ENCODE data around the gene CACNA1F.
A peak's percentile ranks its signal among the peaks of the same experiment; 100 is the strongest.

Gene CACNA1F

GRCh38 chrX:49198540-49199314, 34.4 kb downstream of the CACNA1F start:
- no peak for DNase-seq (ENCODE audit: low spot score)

GRCh38 chrX:49197543-49198087, 35.5 kb downstream of the CACNA1F start:
- DNase-seq (ENCODE audit: low spot score) = no peak

- no peak for DNase-seq (ENCODE audit: low spot score)
Observed at GRCh38 chrX:49193542-49193964, 39.6 kb downstream of the CACNA1F start.

- DNase-seq (ENCODE audit: low spot score) = peak; percentile 31
Observed at GRCh38 chrX:49192722-49193328, 40.3 kb downstream of the CACNA1F start.

- no peak for DNase-seq (ENCODE audit: low spot score)
Observed at GRCh38 chrX:49191574-49192011, 41.5 kb downstream of the CACNA1F start.

- DNase-seq (ENCODE audit: low spot score) = peak; percentile 91
Observed at GRCh38 chrX:49190821-49191573, 42.1 kb downstream of the CACNA1F start.

GRCh38 chrX:49189606-49190005, 43.5 kb downstream of the CACNA1F start:
- no peak for DNase-seq (ENCODE audit: low spot score)

- DNase-seq (ENCODE audit: low spot score) = no peak
Observed at GRCh38 chrX:49188468-49189076, 44.6 kb downstream of the CACNA1F start.

- DNase-seq (ENCODE audit: low spot score) = no peak
Observed at GRCh38 chrX:49187526-49187925, 45.6 kb downstream of the CACNA1F start.

- no peak for DNase-seq (ENCODE audit: low spot score)
Observed at GRCh38 chrX:49187028-49187394, 46.1 kb downstream of the CACNA1F start.

GRCh38 chrX:49186125-49187027, 46.8 kb downstream of the CACNA1F start, which contains the start of gene PRICKLE3:
PRICKLE3 (minus strand) TSS chrX:49186373; CDS start chrX:49186297, 76 bp downstream.
- DNase-seq (ENCODE audit: low spot score) = peak; percentile 37

- DNase-seq (ENCODE audit: low spot score) = peak; percentile 49
Observed at GRCh38 chrX:49184294-49185281, 48.6 kb downstream of the CACNA1F start.

GRCh38 chrX:49183701-49184281, 49.3 kb downstream of the CACNA1F start:
- DNase-seq (ENCODE audit: low spot score) = no peak

GRCh38 chrX:49179358-49179757, 53.8 kb downstream of the CACNA1F start:
- DNase-seq (ENCODE audit: low spot score) = no peak

GRCh38 chrX:49178537-49178936, 54.6 kb downstream of the CACNA1F start:
- DNase-seq (ENCODE audit: low spot score) = no peak

- peak; percentile 43 for DNase-seq (ENCODE audit: low spot score)
Observed at GRCh38 chrX:49177873-49178480, 55.2 kb downstream of the CACNA1F start.

- peak; percentile 91 for DNase-seq (ENCODE audit: low spot score)
Observed at GRCh38 chrX:49177338-49177833, 55.8 kb downstream of the CACNA1F start.

Measured in hematopoietic multipotent progenitor cell treated with erythropoietin and hydrocortisone succinate and interleukin-3 and kit ligand, for 15 days (in vitro differentiated cells).